Mesothelial cell of epicardium (in vitro differentiated cells): ENCODE measurements around the gene NPW. TPM values are rescaled to one million over a fixed set of nuclear protein-coding genes. Genes with fewer than 3 reads are reported as not detected.

Source experiments
- DNase-seq, 2 experiments: peaks; one replicate each; pipeline ENCODE4 v3.0.0; 2021; ENCODE audit warnings: low spot score in 2 of 2; ENCODE audit not compliant: unreplicated experiment in 2 of 2
- H3K27ac Mint-ChIP-seq: 2 replicates; pipeline ENCODE4 v1.8.0; 2021; ENCODE audit warnings: mixed read lengths
- H3K27me3 Mint-ChIP-seq: 2 replicates; pipeline ENCODE4 v1.8.0; 2021; ENCODE audit warnings: low read depth, mixed read lengths
- H3K36me3 Mint-ChIP-seq: 2 replicates; pipeline ENCODE4 v1.8.0; 2021; ENCODE audit warnings: mixed read lengths
- H3K4me1 Mint-ChIP-seq: 2 replicates; pipeline ENCODE4 v1.8.0; 2021; ENCODE audit warnings: mixed read lengths
- H3K4me3 Mint-ChIP-seq: 2 replicates; pipeline ENCODE4 v1.8.0; 2021; ENCODE audit warnings: mild to moderate bottlenecking, moderate library complexity, mixed read lengths
- H3K9me3 Mint-ChIP-seq: 2 replicates; pipeline ENCODE4 v1.8.0; 2021; ENCODE audit warnings: mixed read lengths
- total RNA-seq: library from RNA; stranded (reverse); gene quantifications from 3 replicates; pipeline ENCODE4 v1.2.1, GENCODE V29; 2021
- TF ChIP-seq, protein P1 (sequence below): fragments of 200-600 bp; sonication (generic); IDR thresholded peaks from one replicate; pipeline ENCODE4 v1.5.0; 2021; ENCODE audit warnings: antibody characterized with exemption; ENCODE audit not compliant: unreplicated experiment

NPW gene
- total RNA-seq, 1 donor from 2014 or later, result 14.0 TPM

DNA sequence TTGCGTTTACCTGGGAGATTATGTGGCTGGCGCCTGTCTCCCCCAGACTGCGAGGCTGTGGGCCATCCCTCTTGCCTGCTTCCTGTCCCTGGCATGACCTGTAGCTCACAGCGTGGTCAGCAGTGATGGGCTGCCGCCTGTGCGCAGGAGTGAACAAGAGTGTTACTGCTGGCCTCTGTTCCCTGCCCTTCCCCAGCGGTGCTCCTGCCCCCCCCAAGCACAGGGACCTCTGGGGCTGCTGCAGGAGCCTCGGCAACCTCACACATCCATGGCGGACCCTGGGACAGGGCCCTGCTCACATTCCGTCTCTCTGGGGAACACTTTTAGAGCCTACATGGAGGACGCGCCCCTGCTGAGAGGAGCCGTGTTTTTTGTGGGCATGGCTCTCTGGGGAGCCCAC lies 38.8 kb downstream of the NPW start:
- H3K9me3 Mint-ChIP-seq, result no peaks in the 10 kb centered on the region
- H3K36me3 Mint-ChIP-seq, result peaks cover 9% of the 10 kb centered on the region
- H3K27ac Mint-ChIP-seq, result no peak overlapping the region
- DNase-seq, result no peak
- H3K4me1 Mint-ChIP-seq, result no peaks in the 10 kb centered on the region
- H3K4me3 Mint-ChIP-seq, result no peak overlapping the region
- no peaks in the 10 kb centered on the region for H3K27me3 Mint-ChIP-seq
- TF ChIP-seq, protein P1, sequence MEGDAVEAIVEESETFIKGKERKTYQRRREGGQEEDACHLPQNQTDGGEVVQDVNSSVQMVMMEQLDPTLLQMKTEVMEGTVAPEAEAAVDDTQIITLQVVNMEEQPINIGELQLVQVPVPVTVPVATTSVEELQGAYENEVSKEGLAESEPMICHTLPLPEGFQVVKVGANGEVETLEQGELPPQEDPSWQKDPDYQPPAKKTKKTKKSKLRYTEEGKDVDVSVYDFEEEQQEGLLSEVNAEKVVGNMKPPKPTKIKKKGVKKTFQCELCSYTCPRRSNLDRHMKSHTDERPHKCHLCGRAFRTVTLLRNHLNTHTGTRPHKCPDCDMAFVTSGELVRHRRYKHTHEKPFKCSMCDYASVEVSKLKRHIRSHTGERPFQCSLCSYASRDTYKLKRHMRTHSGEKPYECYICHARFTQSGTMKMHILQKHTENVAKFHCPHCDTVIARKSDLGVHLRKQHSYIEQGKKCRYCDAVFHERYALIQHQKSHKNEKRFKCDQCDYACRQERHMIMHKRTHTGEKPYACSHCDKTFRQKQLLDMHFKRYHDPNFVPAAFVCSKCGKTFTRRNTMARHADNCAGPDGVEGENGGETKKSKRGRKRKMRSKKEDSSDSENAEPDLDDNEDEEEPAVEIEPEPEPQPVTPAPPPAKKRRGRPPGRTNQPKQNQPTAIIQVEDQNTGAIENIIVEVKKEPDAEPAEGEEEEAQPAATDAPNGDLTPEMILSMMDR, result no peak

DNA sequence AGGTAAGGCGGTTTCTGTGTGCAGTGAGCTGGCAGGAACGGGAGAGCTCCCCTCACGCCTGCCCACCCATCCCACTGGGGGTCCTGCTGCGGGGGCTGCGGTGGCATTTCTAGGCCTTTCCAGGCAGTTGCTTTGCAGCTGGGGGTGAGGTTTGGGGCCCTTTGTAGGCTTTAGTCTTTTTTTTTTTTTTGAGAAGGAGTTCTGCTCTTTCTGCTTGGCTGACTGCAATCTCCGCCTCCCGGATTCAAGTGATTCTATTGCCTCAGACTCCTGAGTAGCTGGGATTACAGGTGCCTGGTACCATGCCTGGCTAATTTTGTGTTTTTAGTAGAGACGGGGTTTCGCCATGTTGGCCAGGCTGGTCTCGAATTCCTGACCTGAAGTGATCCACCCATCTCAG lies 39.3 kb downstream of the NPW start:
- TF ChIP-seq, protein P1, result no peak
- Mint-ChIP-seq H3K4me3 (no peak overlapping the region), H3K4me1 (no peaks in the 10 kb centered on the region), H3K27me3 (no peaks in the 10 kb centered on the region), H3K36me3 (peaks cover 7% of the 10 kb centered on the region), H3K9me3 (no peaks in the 10 kb centered on the region), H3K27ac (no peak overlapping the region)
- no peak for DNase-seq

DNA sequence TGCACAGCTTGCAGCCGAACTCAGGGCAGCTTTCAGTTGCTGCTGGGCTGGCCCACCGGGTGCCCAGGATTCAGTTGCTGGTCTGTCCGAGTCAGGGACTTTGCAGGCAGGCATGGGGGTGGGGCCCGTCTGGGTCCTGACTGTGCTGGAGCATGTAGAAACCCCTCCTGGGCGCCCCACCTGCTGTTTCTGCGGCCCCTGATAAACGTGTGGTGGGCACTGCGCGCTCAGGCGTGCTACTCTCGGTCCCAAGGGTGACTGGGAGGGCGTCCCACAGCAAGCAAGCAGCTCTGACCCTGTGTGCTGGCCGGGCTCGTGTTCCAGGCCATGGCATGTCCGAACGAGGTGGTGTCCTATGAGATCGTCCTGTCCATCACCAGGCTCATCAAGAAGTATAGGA lies 40.8 kb downstream of the NPW start:
- H3K4me3 Mint-ChIP-seq, result no peak overlapping the region
- TF ChIP-seq, protein P1, result no peak
- H3K27me3 Mint-ChIP-seq, result no peaks in the 10 kb centered on the region
- no peaks in the 10 kb centered on the region for H3K9me3 Mint-ChIP-seq
- peaks cover 7% of the 10 kb centered on the region for H3K36me3 Mint-ChIP-seq
- H3K4me1 Mint-ChIP-seq, result no peaks in the 10 kb centered on the region
- no peak overlapping the region for H3K27ac Mint-ChIP-seq
- DNase-seq, result no peak

DNA sequence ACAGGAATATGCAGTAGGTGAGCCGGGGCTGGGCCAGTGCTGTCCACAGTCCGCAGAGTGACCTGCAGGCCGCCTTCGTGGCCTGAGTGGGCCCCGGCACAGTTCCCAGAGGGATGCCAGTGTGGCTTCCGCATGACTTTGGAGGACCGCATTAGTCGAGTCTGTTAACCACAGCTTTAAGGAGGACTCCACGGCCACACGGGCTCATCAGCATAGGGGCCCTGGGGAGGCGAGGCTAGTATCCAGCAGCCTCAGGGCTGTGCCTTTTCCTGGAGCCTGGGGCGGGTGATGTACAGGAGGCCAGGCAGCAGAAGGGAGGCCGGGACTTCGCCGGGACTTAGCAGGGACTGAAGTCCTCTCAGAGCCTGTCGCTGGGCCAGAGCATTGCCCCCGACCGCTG lies 41.4 kb downstream of the NPW start:
- Mint-ChIP-seq H3K27ac (no peak overlapping the region), H3K9me3 (no peaks in the 10 kb centered on the region), H3K27me3 (no peaks in the 10 kb centered on the region), H3K4me1 (no peaks in the 10 kb centered on the region), H3K36me3 (peaks cover 9% of the 10 kb centered on the region), H3K4me3 (no peak overlapping the region)
- no peak for DNase-seq
- TF ChIP-seq, protein P1, result no peak

DNA sequence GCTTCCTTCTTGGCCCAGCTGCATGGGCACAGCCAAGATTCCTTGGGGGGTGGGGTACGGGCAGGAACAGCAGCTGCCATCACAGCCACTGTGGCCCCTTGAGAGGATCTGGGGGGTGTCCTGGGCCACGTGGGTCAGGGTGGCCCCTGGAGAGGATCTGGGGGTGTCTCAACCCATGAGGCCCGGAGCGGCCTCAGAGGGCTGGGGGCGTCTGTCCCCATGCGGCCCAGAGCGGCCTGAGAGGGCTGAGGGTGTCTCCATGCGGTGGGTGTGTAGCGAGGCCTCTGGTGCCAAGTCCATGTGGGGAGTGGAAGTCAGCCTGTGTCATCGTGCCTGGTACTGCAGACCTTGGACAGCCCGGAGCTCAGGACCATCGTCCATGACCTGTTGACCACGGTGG lies 41.9 kb downstream of the NPW start:
- Mint-ChIP-seq H3K4me3 (no peak overlapping the region), H3K4me1 (no peaks in the 10 kb centered on the region), H3K9me3 (no peaks in the 10 kb centered on the region), H3K27me3 (no peaks in the 10 kb centered on the region), H3K27ac (no peak overlapping the region), H3K36me3 (peaks cover 12% of the 10 kb centered on the region)
- DNase-seq, result no peak
- TF ChIP-seq, protein P1, result no peak

DNA sequence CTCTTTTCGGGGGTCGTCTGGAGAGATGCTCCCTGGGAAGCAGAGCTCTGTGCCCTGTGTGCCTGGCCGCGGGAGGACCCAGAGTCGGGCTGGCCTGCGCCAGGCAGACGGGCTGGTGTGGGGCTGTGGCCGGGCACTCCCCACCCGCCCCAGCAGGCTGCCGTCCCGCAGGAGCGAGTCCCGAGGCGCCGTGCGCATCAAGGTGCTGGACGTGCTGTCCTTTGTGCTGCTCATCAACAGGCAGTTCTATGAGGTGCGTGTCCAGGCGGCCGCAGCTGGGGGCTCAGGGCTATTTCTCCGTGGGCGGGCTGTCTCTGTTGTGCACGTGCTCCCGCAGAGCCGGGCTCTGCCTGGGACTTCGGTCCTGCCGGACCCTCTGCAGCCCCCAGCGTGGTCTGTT lies 43.2 kb downstream of the NPW start:
- Mint-ChIP-seq H3K4me3 (no peak overlapping the region), H3K27ac (no peak overlapping the region), H3K36me3 (peaks cover 14% of the 10 kb centered on the region), H3K4me1 (no peaks in the 10 kb centered on the region), H3K27me3 (no peaks in the 10 kb centered on the region), H3K9me3 (no peaks in the 10 kb centered on the region)
- TF ChIP-seq, protein P1, result no peak
- no peak for DNase-seq
